Thyroid gland (tissue), 4 donors: Measurements from ENCODE around the gene RAPGEFL1.

Source experiments
- CTCF ChIP-seq, 6 experiments: fragments of 200-600 bp in 3 of 6; fragments of 450-650 bp in 3 of 6; sonication (generic) in 3 of 6; IDR thresholded peaks; one replicate each; pipeline ENCODE4 v1.5.1; 2016 to 2019; ENCODE audit warnings: antibody characterized with exemption in 6 of 6, mild to moderate bottlenecking in 2 of 6, inconsistent platforms in 1 of 6, moderate library complexity in 1 of 6
- POLR2A ChIP-seq, 2 donors: fragments of 450-650 bp; IDR thresholded peaks; one replicate each; pipeline ENCODE4 v1.6.1; 2017; ENCODE audit warnings: antibody characterized with exemption in 2 of 2, mild to moderate bottlenecking in 2 of 2, moderate library complexity in 1 of 2

GRCh38 chr17:40182606-40183005, 5.3 kb downstream of the RAPGEFL1 start:
- TF ChIP-seq CTCF (IDR thresholded peaks at IDR 0.05) = no peak
- TF ChIP-seq POLR2A (IDR thresholded peaks at IDR 0.05) = no peak
